H1 (cell line): ENCODE data around the gene TAF8. TPM values are rescaled to one million over a fixed set of nuclear protein-coding genes. Genes with fewer than 3 reads are reported as not detected.

Experiments
- polyA plus RNA-seq, 7 experiments: library from polyadenylated mRNA; depleted of rRNA in 3 of 7; stranded (reverse) in 5 of 7; unstranded in 2 of 7; fragments of >200 nt in 5 of 7; fragments of 200-250 nt in 2 of 7; gene quantifications; 1 replicate in 5 of 7; 2 replicates in 1 of 7; 4 replicates in 1 of 7; pipeline versions ENCODE4 v1.2.1 to v1.2.3, GENCODE V29; 2011 to 2013; ENCODE audit warnings: missing spikeins in 2 of 7, mixed read lengths in 2 of 7
- total RNA-seq: library from RNA; stranded (reverse); fragmentation: NEBNext Ultra II Directional; extraction: Animal tissue kit (Norgen Biotek cat#: 25700); gene quantifications from 2 replicates; pipeline ENCODE4 v1.2.1, GENCODE V29; 2021
- TF ChIP-seq, protein P1 (sequence below): IDR thresholded peaks from 2 replicates; pipeline ENCODE4 v1.6.1; 2012; ENCODE audit warnings: inconsistent platforms

Gene TAF8
- total and polyA plus RNA-seq, 2 of the 8 experiments (the other 6 are each of a cell fraction or from before 2014, with no cell fraction given): 32.2 to 34.0 TPM

DNA sequence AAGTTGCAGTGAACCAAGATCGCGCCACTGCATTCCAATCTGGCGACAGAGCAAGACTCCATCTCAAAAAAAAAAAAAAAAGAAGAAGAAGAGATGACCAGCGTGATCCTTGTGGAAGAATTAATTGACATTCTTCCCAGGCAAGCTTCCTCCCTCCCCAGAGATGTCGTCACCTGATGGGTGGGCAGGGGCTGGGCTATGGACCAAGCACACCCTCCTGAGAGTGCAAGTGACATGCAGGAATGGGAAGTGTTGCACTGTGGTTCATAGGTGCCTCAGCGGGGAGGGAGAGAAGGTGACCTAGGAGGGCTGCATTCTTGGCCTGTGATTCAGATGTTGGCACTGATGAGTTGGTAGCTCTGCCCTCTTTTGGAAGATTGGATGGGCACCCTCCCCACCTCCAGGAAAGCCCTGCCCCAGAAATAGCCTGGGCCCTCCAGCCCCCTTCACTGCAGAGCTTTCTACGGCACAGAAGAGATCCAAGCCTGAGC, 37.8 kb downstream of the TAF8 start (continued):
- TF ChIP-seq, protein P1, sequence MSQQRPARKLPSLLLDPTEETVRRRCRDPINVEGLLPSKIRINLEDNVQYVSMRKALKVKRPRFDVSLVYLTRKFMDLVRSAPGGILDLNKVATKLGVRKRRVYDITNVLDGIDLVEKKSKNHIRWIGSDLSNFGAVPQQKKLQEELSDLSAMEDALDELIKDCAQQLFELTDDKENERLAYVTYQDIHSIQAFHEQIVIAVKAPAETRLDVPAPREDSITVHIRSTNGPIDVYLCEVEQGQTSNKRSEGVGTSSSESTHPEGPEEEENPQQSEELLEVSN: no peak
- TF ChIP-seq, all 59 proteins: peak for 0
